Stimulated activated CD4-positive, alpha-beta T cell treated with anti-CD3 and anti-CD28 coated beads, TNF-alpha, amount 100 ng/mL, for 4 hours (primary cell): Measurements from ENCODE around the gene ZNF91.
"Not testable (repeated sequence)": the region's sequence is repeated elsewhere in the genome, so short reads cannot be mapped to it uniquely, and the experiment has no call there.

ENCODE experiments used
- DNase-seq, 3 experiments: peaks; one replicate each; pipeline ENCODE4 v3.0.0-alpha.2; 2020; ENCODE audit warnings: low read depth in 3 of 3

The ZNF91 gene

DNA sequence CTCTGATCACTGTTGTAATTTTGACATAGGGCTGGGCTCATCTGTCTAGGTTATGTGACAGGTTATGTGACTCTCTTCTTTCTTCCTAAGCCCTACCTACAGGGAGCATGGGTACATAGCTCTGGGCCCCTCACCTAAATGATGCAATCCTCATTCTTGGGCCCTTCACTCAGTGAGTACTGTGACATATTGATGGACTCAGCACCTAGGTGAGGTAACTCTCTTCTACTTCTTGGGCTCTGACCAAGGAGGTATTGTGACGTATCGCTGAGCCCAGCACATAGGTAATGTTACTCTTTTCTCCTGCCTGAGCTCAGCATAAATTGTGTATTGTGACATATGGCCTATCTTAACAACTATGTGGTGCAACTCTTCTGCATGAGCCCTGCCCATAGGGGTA lies 76.3 kb downstream of the ZNF91 start:
- DNase-seq, result not testable (repeated sequence)

DNA sequence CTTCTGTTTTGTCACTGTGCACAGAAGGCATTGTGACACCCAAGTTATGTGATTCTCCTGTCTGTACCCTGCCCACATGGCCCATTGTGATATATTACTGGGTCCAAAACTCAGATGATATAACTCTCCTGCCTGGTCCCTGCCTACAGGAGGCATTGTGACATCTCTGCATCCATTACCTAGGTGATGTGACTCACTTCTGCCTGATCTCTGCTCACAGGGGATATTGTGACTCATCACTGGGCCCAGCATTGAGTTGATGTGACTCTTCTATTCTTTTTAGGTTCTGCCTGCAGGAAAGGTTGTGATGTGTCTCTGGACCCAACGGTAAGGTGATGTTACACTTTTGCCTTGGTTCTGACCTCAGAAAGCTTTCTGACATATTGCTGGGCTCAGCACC lies 77.1 kb downstream of the ZNF91 start:
- DNase-seq, result no peak

DNA sequence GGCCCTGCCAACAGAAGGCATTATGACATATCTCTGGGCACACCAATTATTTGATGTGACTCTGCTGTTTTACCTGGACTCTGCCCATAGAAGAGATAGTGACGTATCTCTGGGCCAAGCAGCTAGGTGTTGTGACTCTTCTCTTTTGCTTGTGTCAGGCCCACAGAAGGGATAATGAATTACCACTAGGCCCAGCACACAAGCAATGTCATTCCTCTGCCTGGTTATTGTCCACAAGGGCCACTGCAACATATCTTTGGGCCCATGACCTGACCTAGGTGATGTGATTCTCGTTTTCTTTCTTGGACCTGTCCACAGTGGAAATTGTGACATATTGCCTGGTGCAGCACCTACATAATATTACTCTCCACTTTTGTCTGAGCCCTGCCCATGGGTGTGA lies 80.0 kb downstream of the ZNF91 start:
- no peak for DNase-seq

DNA sequence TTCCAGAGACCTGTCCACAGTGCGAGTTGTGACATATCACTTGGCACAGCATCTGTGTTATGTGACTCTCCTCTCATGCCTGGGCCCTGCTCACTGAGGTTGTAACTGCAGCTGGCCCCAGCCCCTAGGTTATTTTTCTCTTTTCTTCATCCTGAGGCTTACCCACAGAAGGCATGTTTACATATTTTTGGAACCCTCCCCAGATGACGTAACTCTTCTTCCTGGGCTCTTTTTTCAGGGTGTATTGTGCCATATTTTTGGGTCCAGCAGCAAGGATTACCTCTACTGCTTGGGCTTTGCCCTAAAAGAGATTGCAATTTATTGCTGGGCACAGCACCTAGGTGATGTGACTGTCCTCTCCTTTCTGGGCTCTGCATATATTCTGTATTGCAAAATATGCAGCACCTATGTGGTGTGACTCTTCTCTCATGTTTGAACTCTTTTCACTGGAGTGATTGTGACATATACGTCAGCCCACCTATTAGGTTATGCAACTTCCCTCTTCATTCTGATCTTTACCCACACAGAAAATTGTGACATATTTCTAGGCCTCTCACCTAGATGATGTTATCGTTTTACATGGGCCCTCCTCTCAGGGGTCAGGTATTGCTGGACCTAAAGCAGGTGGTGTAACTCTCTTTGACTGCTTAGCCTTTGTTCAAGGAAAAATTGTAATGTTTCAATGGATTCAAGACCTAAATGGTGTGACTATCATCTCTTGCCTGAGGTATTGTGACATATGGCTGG lies 80.6 kb downstream of the ZNF91 start:
- no peak for DNase-seq

DNA sequence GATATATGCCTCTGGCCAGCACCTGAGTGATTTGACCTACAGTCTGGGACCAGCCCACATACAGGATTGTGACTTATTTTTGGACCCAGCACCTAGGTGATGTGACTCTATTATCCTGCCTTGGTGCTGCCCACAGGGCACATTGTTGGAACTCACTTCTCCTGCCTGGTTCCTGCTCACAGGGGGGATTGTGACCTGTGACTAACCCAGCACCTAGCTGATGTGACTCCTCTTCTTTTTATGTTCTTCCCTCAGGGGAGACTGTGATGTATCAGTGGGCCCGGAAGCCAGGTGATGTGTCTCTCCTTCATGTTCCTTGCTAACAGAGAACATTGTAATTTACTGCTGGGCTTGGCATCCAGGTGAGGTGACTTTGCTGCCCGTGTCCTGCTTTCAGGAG lies 82.1 kb downstream of the ZNF91 start:
- no peak for DNase-seq

DNA sequence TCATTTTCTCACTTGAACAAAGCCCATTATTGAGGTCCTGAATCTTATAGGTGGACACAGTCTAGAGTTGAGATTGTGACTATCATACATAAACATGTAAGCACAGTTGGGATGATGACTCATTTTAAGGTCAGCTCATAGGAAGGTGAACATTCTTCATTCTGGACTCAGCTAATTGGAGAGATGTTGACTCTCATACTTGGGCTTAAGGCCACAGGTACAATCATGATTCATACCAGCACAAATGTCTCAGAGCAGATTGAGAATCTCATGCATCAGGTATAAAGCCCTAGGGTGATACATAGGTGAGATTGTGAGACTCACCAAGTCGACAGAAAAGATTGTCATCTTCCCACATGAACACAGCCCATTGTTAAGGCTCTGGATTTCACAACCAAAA lies 82.8 kb downstream of the ZNF91 start:
- no peak for DNase-seq

DNA sequence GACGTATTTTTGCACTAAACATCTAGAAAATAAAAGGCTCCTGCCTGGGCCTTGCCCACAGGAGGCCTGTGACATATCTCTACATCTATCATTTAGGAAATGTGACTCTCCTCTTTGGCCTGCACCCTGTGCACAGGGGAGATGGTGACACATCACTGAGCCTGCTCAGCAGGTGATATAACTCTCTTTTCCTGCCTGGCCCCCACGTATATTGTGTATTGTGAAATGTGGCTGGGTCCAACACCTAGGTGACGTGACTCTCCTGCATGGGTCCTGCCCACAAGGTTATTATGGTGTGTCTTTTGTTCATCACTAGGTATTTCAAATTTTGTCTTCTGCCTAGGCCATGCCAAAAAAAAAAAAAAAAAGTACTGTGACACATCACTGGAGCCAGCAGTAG lies 83.7 kb downstream of the ZNF91 start:
- no peak for DNase-seq

DNA sequence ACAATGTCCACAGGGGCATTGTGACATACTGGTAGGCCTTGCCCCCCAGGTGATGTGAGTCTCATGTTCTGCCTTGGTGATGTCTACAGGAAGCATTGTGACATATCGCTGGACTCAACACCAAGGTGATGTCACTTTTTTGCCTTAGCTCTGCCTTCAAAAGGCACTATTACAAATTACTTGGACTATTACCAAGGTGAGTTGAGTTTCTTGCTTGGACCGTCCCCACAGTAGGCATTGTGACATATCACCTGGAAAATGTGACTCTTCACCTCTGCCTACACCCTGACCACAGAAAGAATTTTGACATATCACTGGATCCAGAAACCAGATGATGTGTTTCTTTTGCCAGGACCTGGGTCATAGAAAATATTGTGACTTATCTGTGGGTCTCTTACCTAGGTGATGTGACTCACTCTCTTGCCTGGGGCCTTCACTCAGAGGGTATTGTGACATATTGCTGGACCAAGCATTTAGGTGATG lies 84.5 kb downstream of the ZNF91 start:
- no peak for DNase-seq

DNA sequence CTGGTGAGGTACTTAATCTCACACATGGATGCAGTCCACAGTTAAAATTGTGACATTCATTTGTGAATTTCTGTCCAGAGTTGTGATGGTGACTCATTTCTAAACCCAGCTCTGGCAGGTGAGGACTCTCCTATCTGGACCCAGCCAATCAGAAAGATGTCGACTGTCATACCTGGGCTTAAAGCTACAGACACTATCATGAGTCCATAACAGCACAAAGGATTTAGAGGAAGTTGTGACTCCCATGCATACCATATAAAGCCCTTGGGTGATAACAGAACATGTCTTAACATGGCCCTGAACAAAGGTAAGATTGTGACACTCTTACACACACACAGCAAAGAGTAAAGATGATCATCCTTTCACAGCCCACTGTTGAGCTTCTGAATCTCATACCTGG lies 85.3 kb downstream of the ZNF91 start:
- DNase-seq, result no peak

DNA sequence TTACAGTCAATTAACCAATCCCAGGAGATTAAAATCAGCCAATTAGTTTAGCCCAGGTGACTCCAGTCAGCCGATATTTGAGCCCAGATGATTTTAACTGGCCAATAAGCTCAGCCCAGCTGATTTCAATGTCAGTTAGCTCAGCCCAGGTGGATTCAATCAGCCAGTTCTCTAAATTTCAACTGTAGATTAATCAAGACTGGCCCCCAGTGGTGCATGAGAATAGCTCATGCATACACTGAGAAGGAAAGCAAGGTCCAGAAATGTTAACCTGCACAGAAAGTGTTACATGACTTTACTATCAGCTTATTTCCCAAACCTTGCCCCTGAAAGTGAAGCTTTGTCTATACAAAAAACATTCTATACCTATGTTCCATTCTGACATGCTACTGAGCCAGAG lies 89.7 kb downstream of the ZNF91 start:
- DNase-seq, result no peak

DNA sequence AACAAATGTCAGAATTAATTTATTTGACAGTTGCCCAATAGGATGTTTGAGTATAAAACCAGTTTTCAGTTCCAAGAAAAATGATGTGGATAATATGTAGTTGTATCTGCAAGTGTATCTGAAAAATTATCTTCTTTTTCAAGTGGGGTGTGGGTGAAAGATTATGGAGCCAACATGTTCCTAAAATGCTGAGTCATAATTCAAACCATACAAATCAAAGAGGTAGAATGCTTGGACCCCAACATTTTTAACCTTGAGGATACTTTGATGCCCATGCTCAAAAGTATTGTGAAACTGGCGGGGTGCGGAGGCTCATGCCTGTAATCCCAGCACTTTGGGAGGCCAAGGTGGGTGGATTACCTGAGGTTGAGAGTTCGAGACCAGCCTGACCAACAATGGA lies 91.0 kb downstream of the ZNF91 start:
- no peak for DNase-seq

DNA sequence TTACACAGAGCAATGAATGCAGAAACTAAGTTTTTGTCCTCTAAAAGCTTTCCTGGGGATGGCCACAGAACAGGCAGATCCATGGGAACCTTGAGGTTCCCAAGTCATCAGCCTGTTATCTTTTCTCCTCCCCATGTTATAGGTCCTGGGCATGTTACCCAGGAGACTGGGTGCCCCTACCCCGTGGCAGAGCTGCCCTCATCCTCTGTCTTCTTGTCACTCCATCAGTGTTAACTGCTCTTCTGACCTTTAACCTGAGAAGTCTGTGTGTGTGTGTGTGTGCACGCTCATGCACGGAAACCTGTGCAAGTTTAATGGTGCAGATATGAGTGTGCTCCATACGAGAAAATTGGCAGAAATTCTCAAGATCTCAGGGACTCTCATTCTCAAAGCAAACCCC lies 101.1 kb downstream of the ZNF91 start:
- DNase-seq, result no peak

DNA sequence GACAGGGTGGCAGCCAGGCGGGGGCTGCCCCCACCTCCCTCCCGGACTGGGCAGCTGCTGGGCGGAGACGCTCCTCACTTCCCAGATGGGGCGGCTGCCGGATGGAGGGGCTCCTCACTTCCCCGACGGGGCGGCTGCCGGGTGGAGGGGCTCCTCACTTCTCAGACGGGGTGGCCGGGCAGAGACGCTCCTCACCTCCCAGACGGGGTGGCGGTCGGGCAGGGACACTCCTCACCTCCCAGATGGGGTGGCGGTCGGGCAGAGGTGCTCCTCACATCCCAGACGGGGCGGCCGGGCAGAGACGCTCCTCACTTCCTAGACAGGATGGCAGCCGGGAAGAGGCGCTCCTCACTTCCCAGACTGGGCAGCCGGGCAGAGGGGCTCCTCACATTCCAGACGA lies 105.3 kb downstream of the ZNF91 start:
- not testable (repeated sequence) for DNase-seq
